HG03565 (cell line): ENCODE data around the gene PRXL2B.

ENCODE experiments used
- ATAC-seq: cut with Tn5 transposase; IDR thresholded peaks from one replicate; pipeline ENCODE4 v1.9.1; 2021; ENCODE audit warnings: mild to moderate bottlenecking, moderate library complexity; ENCODE audit not compliant: unreplicated experiment

The PRXL2B gene

GRCh38 chr1:2596530-2597333 is 10.2 kb downstream of the PRXL2B start:
- ATAC-seq = no peak

- no peak for ATAC-seq
Observed at GRCh38 chr1:2597441-2598328, 11.1 kb downstream of the PRXL2B start.

GRCh38 chr1:2598329-2598931 is 11.9 kb downstream of the PRXL2B start:
- no peak for ATAC-seq

GRCh38 chr1:2601721-2602303 is 15.2 kb downstream of the PRXL2B start:
- ATAC-seq = no peak

GRCh38 chr1:2602311-2602835 is 15.8 kb downstream of the PRXL2B start:
- ATAC-seq = no peak

GRCh38 chr1:2602866-2603520 is 16.4 kb downstream of the PRXL2B start:
- ATAC-seq = no peak

- no peak for ATAC-seq
Observed at GRCh38 chr1:2603521-2604155, 17.1 kb downstream of the PRXL2B start.

- ATAC-seq = no peak
Observed at GRCh38 chr1:2604156-2604843, 17.7 kb downstream of the PRXL2B start.

- no peak for ATAC-seq
Observed at GRCh38 chr1:2604844-2605508, 18.4 kb downstream of the PRXL2B start.

GRCh38 chr1:2605509-2606395 is 19.2 kb downstream of the PRXL2B start:
- no peak for ATAC-seq

GRCh38 chr1:2606396-2606880 is 19.9 kb downstream of the PRXL2B start:
- no peak for ATAC-seq

GRCh38 chr1:2606881-2607621 is 20.5 kb downstream of the PRXL2B start:
- no peak for ATAC-seq

- ATAC-seq = no peak
Observed at GRCh38 chr1:2607641-2608091, 21.1 kb downstream of the PRXL2B start.

GRCh38 chr1:2609319-2610035 is 22.9 kb downstream of the PRXL2B start:
- no peak for ATAC-seq

- ATAC-seq = no peak
Observed at GRCh38 chr1:2610036-2610959, 23.7 kb downstream of the PRXL2B start.
